Endometrium (tissue), 2 donors: ENCODE data around the gene GRHL1.

Experiments used
- FAIRE-seq: peaks from 2 replicates; lab custom pipeline; 2012; peaks lifted over from hg19 to GRCh38; lab: Jason Lieb, UNC
- donor health status: control.
- donor health status: control.

The GRHL1 gene

GRCh38 chr2:9949239-9949991 is 2.1 kb upstream of the GRHL1 start:
- FAIRE-seq, result no peak

GRCh38 chr2:9949992-9950520 is 1.4 kb upstream of the GRHL1 start:
- FAIRE-seq, result no peak

GRCh38 chr2:9950521-9951271 is 797 bp upstream of the GRHL1 start:
- FAIRE-seq, result no peak

- FAIRE-seq, result no peak
Observed at GRCh38 chr2:9951272-9951521, 296 bp upstream of the GRHL1 start.

- FAIRE-seq, result no peak
Observed at GRCh38 chr2:9952286-9952737, 819 bp downstream of the GRHL1 start.

- FAIRE-seq, result no peak
Observed at GRCh38 chr2:9952856-9953503, 1.5 kb downstream of the GRHL1 start.

GRCh38 chr2:9954136-9954535 is 2.6 kb downstream of the GRHL1 start:
- FAIRE-seq, result no peak

- no peak for FAIRE-seq
Observed at GRCh38 chr2:9958057-9958456, 6.6 kb downstream of the GRHL1 start.

GRCh38 chr2:9959262-9959661 is 7.8 kb downstream of the GRHL1 start:
- FAIRE-seq, result no peak

- FAIRE-seq, result no peak
Observed at GRCh38 chr2:9961013-9961412, 9.5 kb downstream of the GRHL1 start.

GRCh38 chr2:9964334-9964980 is 13.0 kb downstream of the GRHL1 start:
- FAIRE-seq, result no peak

GRCh38 chr2:9965119-9965822 is 13.8 kb downstream of the GRHL1 start:
- FAIRE-seq, result no peak

- no peak for FAIRE-seq
Observed at GRCh38 chr2:9966491-9967022, 15.1 kb downstream of the GRHL1 start.

- no peak for FAIRE-seq
Observed at GRCh38 chr2:9967053-9967775, 15.7 kb downstream of the GRHL1 start.

- no peak for FAIRE-seq
Observed at GRCh38 chr2:9968553-9969497, 17.3 kb downstream of the GRHL1 start.

GRCh38 chr2:9970200-9971044 is 18.9 kb downstream of the GRHL1 start:
- no peak for FAIRE-seq

GRCh38 chr2:9971105-9971818 is 19.8 kb downstream of the GRHL1 start:
- FAIRE-seq, result no peak

GRCh38 chr2:9971890-9972289 is 20.4 kb downstream of the GRHL1 start:
- no peak for FAIRE-seq
